ENCODE results near the gene GYPC.
"Not testable (repeated sequence)": the region's sequence is repeated elsewhere in the genome, so short reads cannot be mapped to it uniquely, and the experiment has no call there.

GYPC gene

DNA sequence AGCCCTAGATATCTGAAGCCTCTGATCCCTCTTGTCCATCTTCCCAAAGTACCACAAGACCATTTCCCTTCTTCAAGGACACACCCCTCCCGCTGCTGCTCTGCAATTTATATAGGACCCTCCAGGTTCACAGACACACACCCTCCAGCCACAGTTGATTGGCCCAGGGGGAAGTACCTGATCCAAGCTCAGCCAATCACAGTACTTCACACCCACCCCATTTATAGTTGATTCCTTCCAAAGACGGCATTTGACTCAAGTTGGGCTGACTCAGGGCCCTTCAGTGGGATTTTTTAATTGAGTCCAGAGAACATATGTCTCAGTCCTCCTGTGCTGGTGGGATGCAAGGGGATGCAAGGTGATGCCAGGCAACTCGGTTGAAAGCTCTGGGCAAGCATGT lies 59.2 kb downstream of the GYPC start:
- no peak for ATAC-seq
- TF ChIP-seq ZFP3 (CRISPR knock-in tag; IDR thresholded peaks at IDR 0.05) (no peak), ZNF565 (CRISPR knock-in tag; conservative IDR thresholded peaks at IDR 0.05; ENCODE audit: low read depth) (no peak), ZFP30 (CRISPR knock-in tag; IDR thresholded peaks at IDR 0.05) (no peak), OSR1 (CRISPR knock-in tag; IDR thresholded peaks at IDR 0.05) (no peak), ZNF70 (CRISPR knock-in tag; IDR thresholded peaks at IDR 0.05) (no peak), SNAI2 (CRISPR knock-in tag; IDR thresholded peaks at IDR 0.05) (no peak), ZNF8 (CRISPR knock-in tag; IDR thresholded peaks at IDR 0.05) (no peak), TCF4 (CRISPR knock-in tag; IDR thresholded peaks at IDR 0.05; ENCODE audit: borderline replicate concordance) (no peak), ISL1 (CRISPR knock-in tag; IDR thresholded peaks at IDR 0.05) (no peak), RARB (CRISPR knock-in tag; IDR thresholded peaks at IDR 0.05) (no peak), BACH2 (CRISPR knock-in tag; IDR thresholded peaks at IDR 0.05; ENCODE audit: borderline replicate concordance) (no peak)
- TF ChIP-seq, protein P1, sequence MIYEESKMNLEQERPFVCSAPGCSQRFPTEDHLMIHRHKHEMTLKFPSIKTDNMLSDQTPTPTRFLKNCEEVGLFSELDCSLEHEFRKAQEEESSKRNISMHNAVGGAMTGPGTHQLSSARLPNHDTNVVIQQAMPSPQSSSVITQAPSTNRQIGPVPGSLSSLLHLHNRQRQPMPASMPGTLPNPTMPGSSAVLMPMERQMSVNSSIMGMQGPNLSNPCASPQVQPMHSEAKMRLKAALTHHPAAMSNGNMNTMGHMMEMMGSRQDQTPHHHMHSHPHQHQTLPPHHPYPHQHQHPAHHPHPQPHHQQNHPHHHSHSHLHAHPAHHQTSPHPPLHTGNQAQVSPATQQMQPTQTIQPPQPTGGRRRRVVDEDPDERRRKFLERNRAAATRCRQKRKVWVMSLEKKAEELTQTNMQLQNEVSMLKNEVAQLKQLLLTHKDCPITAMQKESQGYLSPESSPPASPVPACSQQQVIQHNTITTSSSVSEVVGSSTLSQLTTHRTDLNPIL (CRISPR knock-in tag; IDR thresholded peaks at IDR 0.05; ENCODE audit: low read depth): no peak
- TF ChIP-seq, protein P2, sequence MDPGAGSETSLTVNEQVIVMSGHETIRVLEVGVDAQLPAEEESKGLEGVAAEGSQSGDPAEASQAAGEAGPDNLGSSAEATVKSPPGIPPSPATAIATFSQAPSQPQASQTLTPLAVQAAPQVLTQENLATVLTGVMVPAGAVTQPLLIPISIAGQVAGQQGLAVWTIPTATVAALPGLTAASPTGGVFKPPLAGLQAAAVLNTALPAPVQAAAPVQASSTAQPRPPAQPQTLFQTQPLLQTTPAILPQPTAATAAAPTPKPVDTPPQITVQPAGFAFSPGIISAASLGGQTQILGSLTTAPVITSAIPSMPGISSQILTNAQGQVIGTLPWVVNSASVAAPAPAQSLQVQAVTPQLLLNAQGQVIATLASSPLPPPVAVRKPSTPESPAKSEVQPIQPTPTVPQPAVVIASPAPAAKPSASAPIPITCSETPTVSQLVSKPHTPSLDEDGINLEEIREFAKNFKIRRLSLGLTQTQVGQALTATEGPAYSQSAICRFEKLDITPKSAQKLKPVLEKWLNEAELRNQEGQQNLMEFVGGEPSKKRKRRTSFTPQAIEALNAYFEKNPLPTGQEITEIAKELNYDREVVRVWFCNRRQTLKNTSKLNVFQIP (CRISPR knock-in tag; IDR thresholded peaks at IDR 0.05; ENCODE audit: borderline replicate concordance, low read depth): no peak
- TF ChIP-seq, protein P3, sequence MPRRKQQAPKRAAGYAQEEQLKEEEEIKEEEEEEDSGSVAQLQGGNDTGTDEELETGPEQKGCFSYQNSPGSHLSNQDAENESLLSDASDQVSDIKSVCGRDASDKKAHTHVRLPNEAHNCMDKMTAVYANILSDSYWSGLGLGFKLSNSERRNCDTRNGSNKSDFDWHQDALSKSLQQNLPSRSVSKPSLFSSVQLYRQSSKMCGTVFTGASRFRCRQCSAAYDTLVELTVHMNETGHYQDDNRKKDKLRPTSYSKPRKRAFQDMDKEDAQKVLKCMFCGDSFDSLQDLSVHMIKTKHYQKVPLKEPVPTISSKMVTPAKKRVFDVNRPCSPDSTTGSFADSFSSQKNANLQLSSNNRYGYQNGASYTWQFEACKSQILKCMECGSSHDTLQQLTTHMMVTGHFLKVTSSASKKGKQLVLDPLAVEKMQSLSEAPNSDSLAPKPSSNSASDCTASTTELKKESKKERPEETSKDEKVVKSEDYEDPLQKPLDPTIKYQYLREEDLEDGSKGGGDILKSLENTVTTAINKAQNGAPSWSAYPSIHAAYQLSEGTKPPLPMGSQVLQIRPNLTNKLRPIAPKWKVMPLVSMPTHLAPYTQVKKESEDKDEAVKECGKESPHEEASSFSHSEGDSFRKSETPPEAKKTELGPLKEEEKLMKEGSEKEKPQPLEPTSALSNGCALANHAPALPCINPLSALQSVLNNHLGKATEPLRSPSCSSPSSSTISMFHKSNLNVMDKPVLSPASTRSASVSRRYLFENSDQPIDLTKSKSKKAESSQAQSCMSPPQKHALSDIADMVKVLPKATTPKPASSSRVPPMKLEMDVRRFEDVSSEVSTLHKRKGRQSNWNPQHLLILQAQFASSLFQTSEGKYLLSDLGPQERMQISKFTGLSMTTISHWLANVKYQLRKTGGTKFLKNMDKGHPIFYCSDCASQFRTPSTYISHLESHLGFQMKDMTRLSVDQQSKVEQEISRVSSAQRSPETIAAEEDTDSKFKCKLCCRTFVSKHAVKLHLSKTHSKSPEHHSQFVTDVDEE (CRISPR knock-in tag; IDR thresholded peaks at IDR 0.05): no peak

DNA sequence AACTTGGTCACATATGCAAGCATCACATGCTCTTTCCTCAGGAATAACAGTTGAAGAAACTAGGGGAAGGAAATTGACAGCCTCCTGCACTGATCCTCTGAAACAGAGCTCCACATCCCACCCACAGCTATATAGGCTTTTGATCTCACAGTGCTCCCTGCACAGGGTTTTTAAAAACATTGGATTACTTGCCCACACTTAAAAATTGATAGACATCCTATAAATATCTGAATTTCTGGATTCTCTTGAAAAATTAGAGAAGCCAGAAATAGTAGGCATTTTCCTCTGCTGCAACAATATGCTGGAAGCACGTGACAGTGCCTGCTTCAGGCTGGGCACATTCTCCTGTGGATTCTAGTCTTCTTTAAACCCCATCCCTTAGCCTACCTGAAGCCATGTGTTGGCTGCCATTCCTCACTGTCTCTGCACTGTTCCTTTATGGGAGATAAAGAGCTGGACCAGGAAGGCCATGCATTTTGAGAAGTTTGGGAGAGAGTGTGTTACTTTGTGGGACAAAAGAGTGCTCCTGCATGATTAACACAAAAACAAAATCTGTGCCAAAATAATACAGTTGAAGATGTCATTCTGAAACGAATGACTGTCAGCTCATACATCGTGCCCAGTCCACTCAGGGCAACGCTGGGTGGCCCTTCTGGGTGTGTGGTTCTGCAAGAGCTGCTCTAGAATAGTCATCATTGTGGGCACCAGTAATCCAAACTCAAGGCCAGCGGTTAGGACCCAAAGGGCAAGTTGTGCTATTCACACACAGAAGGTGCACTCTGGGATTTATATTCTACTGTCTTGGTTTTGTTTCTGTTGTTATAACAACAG lies 59.8 kb downstream of the GYPC start:
- no peak for ATAC-seq
- TF ChIP-seq CSDC2 (CRISPR knock-in tag; IDR thresholded peaks at IDR 0.05): no peak
- TF ChIP-seq RARB (CRISPR knock-in tag; IDR thresholded peaks at IDR 0.05): no peak
- no peak for TF ChIP-seq ARNTL (CRISPR knock-in tag; IDR thresholded peaks at IDR 0.05; ENCODE audit: borderline replicate concordance, low read depth)
- no peak for TF ChIP-seq BACH2 (CRISPR knock-in tag; IDR thresholded peaks at IDR 0.05; ENCODE audit: borderline replicate concordance)
- TF ChIP-seq, protein P4, sequence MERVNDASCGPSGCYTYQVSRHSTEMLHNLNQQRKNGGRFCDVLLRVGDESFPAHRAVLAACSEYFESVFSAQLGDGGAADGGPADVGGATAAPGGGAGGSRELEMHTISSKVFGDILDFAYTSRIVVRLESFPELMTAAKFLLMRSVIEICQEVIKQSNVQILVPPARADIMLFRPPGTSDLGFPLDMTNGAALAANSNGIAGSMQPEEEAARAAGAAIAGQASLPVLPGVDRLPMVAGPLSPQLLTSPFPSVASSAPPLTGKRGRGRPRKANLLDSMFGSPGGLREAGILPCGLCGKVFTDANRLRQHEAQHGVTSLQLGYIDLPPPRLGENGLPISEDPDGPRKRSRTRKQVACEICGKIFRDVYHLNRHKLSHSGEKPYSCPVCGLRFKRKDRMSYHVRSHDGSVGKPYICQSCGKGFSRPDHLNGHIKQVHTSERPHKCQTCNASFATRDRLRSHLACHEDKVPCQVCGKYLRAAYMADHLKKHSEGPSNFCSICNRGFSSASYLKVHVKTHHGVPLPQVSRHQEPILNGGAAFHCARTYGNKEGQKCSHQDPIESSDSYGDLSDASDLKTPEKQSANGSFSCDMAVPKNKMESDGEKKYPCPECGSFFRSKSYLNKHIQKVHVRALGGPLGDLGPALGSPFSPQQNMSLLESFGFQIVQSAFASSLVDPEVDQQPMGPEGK (CRISPR knock-in tag; IDR thresholded peaks at IDR 0.05; ENCODE audit: borderline replicate concordance): no peak
- TF ChIP-seq, protein P2 (CRISPR knock-in tag; IDR thresholded peaks at IDR 0.05; ENCODE audit: borderline replicate concordance, low read depth): no peak
- no peak for TF ChIP-seq ISL1 (CRISPR knock-in tag; IDR thresholded peaks at IDR 0.05)
- TF ChIP-seq, protein P3 (CRISPR knock-in tag; IDR thresholded peaks at IDR 0.05): no peak
- no peak for TF ChIP-seq PPARA (CRISPR knock-in tag; IDR thresholded peaks at IDR 0.05; ENCODE audit: borderline replicate concordance)
- no peak for TF ChIP-seq ZFP3 (CRISPR knock-in tag; IDR thresholded peaks at IDR 0.05)
- TF ChIP-seq OSR1 (CRISPR knock-in tag; IDR thresholded peaks at IDR 0.05): no peak
- TF ChIP-seq GLIS3 (CRISPR knock-in tag; IDR thresholded peaks at IDR 0.05): no peak
- TF ChIP-seq, protein P1 (CRISPR knock-in tag; IDR thresholded peaks at IDR 0.05; ENCODE audit: low read depth): no peak

DNA sequence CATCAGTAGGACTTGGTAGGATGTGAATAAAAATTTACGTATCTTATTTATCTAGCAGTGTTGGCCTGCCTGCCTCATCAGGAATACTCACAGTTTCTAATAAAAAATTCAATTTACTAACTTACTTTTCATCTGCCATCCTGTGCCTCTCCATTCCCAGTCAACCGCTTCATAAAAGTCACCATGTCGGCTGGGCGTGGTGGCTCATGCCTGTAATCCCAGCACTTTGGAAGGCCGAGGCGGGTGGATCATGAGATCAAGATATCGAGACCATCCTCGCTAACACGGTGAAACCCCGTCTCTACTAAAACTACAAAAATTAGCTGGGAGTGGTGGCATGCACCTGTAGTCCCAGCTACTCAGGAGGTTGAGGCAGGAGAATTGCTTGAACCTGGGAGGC lies 61.3 kb downstream of the GYPC start:
- ATAC-seq: not testable (repeated sequence)

All from SK-N-SH treated with all-trans-retinoic acid at 6 μM for 48 hours (cell line).